Measurements from ENCODE around the gene RPS24. TPM values are rescaled to one million over a fixed set of nuclear protein-coding genes. Genes with fewer than 3 reads are reported as not detected.

Gene RPS24
- total and polyA plus RNA-seq, 2 of the 13 experiments (the other 11 are each of a cell fraction or from before 2014, with no cell fraction given): 2,690 to 3,319 TPM

- TF ChIP-seq ARID3A (IDR thresholded peaks at IDR 0.05; ENCODE audit: low read depth, low read length) (peak; percentile 51; the same call in 1 of the 2 replicates), PAF1 (CRISPR knock-in tag; IDR thresholded peaks at IDR 0.05) (no peak), ELF3 (CRISPR knock-in tag; IDR thresholded peaks at IDR 0.05) (peak; percentile 72), ZNF414 (CRISPR knock-in tag; IDR thresholded peaks at IDR 0.05) (no peak; the same call in 1 of the 2 replicates), KMT2B (CRISPR knock-in tag; IDR thresholded peaks at IDR 0.05) (peak; percentile 65; the same call in 1 of the 2 replicates), ZNF580 (CRISPR knock-in tag; IDR thresholded peaks at IDR 0.05; ENCODE audit: borderline replicate concordance, low read depth) (peak; percentile 82; the same call in 1 of the 2 replicates), TP53 (CRISPR knock-in tag; conservative IDR thresholded peaks at IDR 0.05) (0 out of 2 replicates have a peak, but pooled peaks have one; percentile 47), E2F1 (CRISPR knock-in tag; IDR thresholded peaks at IDR 0.05) (0 out of 2 replicates have a peak, but pooled peaks have one; percentile 49), CENPT (CRISPR knock-in tag; IDR thresholded peaks at IDR 0.05; ENCODE audit: low read depth) (no peak), NFE2L1 (CRISPR knock-in tag; IDR thresholded peaks at IDR 0.05; ENCODE audit: borderline replicate concordance) (peak; percentile 63; the same call in 1 of the 2 replicates), ZNF598 (CRISPR knock-in tag; IDR thresholded peaks at IDR 0.05; ENCODE audit: borderline replicate concordance) (peak; percentile 76; the same call in 1 of the 2 replicates), HMGA1 (CRISPR knock-in tag; conservative IDR thresholded peaks at IDR 0.05) (no peak), FOXC1 (CRISPR knock-in tag; IDR thresholded peaks at IDR 0.05; ENCODE audit: borderline replicate concordance) (peak; percentile 89), ZFP36 (IDR thresholded peaks at IDR 0.05; ENCODE audit: borderline replicate concordance, low read depth, low read length, partially characterized antibody) (no peak), ZNF12 (CRISPR knock-in tag; IDR thresholded peaks at IDR 0.05) (peak; percentile 60; the same call in 1 of the 2 replicates), HMG20B (CRISPR knock-in tag; conservative IDR thresholded peaks at IDR 0.05) (no peak), EP300 (IDR thresholded peaks at IDR 0.05; ENCODE audit: low read depth in 2 of 2, low read length in 2 of 2) (no peak), EP300 (CRISPR knock-in tag; IDR thresholded peaks at IDR 0.05; ENCODE audit: borderline replicate concordance) (peak; percentile 26; the same call in 1 of the 2 replicates), ZNF276 (CRISPR knock-in tag; IDR thresholded peaks at IDR 0.05; ENCODE audit: low read depth) (peak; percentile 91; the same call in 1 of the 2 replicates), IRF1 (CRISPR knock-in tag; IDR thresholded peaks at IDR 0.05; ENCODE audit: low read depth) (no peak), LCORL (IDR thresholded peaks at IDR 0.05) (0 out of 2 replicates have a peak, but pooled peaks have one; percentile 21), LCORL (CRISPR knock-in tag; IDR thresholded peaks at IDR 0.05) (peak; percentile 64; the same call in 1 of the 2 replicates)
Observed at GRCh38 chr10:78033637-78034470, at the start of gene RPS24 (continued).

Data from HepG2 (cell line).